GM19372 (cell line): ENCODE measurements around the gene DNAJA3.
A peak's percentile ranks its signal among the peaks of the same experiment; 100 is the strongest.

Source experiments
- ATAC-seq: cut with Tn5 transposase; IDR thresholded peaks from one replicate; pipeline ENCODE4 v1.9.1; 2021; ENCODE audit warnings: mild to moderate bottlenecking, low read depth, moderate library complexity; ENCODE audit not compliant: unreplicated experiment

DNAJA3 gene

DNA sequence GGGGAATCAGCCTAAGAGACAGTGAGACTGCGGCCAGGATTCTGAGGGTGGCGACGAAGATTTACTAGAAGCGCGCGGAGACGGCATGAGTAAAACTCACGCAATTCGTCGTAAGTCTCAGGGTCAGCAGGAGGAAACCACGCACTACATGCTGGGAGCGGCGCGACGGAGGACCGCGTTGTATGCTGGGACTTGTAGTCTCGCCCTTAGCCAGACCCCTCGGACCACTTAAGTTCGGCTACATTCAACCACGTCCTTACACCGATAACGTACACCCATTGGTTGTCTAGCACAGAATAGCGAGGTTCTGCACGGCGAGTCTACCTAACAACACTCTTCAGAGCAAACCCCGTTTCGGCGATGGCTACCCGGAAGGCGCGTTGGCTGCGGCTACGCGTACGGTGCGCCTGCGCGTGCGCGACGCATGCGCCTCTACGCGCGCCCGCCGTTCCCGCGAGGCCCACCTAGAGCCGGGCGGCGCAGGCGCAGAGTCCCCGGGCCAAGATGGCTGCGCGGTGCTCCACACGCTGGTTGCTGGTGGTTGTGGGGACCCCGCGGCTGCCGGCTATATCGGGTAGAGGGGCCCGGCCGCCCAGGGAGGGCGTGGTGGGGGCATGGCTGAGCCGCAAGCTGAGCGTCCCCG is at the start of gene DNAJA3:
TSS of gene DNAJA3 (plus strand) at position 491 of the 643 bp plus-strand sequence. CDS start at position 505, 14 bp downstream.
- ATAC-seq = peak; percentile 89

DNA sequence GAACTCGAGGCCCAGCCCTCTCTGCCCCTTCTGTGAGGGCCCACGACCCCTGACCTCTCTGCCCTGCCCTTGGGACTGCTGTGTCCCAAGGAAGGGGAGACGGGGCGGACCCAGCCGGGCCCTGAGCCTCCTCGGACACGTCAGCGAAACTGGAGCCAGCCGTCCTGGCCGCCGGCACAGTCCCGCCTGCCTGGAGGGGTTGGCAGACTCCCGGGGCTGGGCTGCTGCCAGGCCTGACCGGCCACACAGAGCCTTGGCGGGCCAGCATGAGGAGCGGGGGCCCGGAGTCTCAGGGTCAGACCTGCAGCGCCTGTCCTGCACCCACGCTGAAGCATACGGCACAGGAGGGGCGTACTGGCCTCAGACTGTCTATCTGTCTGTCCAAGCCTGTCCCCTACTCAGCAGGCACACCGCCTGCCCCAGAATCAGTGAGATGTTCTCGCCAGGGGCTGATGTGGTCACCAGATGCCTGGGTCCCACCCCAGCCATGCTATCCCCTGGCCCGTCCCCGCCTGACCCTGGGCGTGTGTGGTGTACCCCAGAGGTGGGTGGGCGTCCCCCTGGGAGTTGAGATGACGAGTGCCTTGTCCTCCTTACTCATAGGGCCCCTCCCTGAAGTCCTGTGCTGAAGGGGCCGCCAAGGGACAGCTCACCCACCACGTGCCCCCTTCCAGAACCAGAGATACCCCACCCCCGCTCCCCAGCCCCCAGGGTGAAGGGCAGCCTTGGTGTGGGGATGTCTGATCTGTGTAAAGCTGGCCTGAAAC is 49.4 kb upstream of the DNAJA3 start:
- ATAC-seq = no peak

GRCh38 chr16:4376893-4377572 is 48.6 kb upstream of the DNAJA3 start:
- ATAC-seq = no peak

GRCh38 chr16:4377573-4378154 is 48.0 kb upstream of the DNAJA3 start:
- no peak for ATAC-seq

DNA sequence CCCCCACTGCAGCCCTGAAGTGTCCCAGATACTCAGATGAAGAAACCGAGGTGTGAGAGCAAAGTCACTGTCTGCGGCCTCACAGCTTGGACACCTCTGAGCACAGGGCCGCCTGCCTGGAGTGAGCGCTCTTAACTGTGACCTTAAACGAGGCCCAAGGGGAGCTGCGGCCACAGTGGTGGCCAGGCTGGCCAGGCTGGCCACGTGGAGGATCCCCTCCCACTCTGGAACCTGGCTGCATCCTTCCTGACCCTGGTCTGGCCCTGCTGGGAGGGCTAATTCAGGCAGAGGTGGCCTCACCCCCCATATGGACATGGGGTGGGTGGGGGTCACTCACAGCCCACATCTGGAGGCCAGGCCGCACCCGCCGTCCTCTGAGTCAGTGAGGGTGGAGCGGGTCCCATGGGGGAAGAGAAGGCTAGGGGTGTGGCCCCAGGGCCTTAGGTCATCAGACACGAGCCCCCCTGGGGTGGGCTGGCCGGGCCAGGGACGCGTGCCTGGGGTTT is 47.5 kb upstream of the DNAJA3 start:
- no peak for ATAC-seq

DNA sequence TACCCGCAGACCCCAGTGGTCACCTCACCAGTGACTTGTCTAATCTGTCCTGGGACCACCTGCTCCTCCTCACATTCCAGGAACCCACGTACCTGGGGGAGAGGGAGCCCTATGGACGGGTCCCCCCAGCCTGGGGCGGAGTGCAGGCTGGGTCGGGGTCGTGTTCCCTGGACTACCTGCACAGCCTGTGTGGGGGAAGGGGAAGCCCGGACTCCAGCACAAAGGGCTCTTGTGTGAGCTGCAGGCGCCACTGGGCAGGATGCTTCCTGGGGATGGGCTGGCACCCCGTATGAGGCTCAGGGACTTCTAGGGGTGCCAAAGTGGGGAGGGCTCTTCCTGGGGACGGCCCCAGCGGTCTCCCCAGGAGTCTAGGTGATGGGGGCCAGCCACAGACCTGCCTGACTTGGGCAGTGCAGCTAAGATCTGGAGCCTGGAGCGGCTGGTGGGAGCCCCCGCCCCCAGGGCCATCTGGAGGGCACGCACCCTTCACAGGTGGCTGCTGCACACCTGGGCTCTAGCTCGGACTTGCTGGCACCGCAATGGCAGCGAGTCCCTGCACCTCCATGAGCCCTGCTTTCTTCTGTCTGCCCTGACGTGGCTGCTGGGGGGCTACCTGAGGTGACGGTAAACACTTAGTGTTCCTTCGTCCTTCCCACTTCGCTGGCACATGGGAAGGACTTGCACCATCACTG is 46.5 kb upstream of the DNAJA3 start:
- ATAC-seq = no peak

- ATAC-seq = no peak
Measured at GRCh38 chr16:4380119-4381063, 45.3 kb upstream of the DNAJA3 start.

GRCh38 chr16:4381072-4381934 is 44.4 kb upstream of the DNAJA3 start:
- ATAC-seq = no peak

GRCh38 chr16:4381935-4382794 is 43.5 kb upstream of the DNAJA3 start:
- ATAC-seq = no peak

GRCh38 chr16:4382795-4383357 is 42.8 kb upstream of the DNAJA3 start:
- ATAC-seq = no peak

DNA sequence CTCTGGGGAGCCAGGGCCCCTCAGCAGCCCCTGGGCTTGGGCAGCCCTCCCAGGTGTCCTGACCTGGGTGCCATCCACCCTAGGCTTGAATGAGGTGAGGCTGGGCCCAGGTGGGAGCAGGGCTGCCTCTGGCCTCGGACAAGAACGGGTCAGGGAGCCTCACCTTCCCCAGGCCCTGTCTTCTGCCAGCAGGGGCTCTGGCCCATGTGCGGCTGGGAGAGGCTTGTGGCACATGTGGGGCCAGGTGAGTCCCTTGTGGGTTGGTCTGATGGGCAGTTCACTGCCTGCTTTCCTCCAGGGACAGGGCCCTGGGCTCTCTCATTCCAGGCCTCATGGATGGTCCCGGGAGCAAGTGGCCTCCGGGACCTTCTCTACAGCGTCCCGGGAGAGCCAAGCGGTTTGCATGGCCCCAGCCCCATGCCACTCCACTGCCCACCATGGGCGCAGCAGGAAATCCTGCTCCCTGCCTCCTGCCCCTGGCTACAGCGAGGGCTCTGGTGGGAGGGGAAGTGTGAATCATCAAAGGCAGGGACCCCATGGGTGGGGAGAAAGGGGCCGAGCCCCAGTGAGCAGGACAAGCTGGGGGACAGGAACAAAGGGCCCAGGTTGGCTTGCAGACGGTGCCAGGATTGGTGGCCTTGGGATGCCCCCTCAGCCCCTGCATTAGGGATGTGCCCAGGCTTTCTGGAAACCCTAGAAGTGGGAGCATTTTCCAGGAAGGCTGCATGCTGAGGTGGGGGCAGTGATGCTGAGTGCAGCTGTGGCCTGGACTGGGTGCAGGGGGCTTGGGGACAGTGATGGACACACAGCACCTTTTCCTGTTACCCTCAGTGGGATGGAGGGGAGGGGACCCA is 41.9 kb upstream of the DNAJA3 start:
- ATAC-seq = no peak

DNA sequence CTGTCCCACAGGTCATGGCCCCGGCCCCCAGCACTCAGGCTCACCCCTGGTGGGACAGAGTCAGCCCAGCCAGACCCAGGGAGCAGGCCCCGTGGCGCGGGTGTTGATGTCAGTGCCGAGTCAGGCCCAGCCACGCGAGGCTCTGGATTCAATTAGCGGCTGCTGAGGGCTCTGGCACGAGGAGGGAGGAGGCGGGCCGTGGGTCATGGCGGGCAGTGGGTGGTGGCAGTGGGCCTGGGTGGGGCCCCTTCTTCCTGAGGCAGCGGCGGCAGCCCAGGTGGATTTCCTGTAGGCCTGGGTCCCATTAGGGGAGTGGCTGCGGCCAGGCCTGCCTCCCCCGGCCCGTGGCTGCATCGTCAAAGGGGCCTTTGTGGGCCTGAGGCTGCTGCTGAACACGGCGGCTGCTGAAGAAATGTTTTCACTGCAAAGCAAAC is 41.1 kb upstream of the DNAJA3 start:
- no peak for ATAC-seq

DNA sequence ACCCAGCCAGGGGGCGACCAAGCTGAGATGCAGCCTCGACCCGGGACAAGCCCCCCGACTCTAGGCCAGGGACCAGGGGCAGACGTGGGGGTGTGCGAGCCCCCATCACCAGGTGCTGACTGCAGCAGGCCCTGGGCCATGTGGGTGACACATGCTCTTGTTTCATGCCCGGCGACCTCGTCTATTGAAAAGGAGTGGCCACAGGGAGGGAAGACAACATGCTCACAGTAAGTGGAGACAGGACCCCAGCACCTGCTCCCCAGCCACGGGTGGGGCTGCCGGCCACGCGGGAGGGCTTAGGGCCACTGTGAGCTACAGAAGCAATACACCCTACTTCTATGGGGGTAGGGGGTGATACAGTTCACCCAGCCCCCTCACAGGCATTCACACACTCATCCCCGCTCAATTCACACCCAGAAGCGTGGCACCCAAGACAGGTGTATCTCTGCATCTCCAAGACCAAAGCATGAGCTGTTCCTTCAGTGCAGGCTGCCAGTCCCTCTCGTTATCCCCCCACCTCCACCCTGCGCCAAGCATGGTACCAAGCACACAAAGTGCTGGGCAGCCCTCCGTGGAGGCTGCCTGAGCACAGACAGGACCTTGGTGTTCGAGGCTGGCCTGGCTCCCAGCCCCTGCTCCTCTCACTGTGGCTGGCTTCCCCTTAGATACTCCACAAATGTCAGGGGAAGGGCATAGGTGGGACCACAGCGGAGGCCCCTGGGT is 40.4 kb upstream of the DNAJA3 start:
- ATAC-seq = no peak

DNA sequence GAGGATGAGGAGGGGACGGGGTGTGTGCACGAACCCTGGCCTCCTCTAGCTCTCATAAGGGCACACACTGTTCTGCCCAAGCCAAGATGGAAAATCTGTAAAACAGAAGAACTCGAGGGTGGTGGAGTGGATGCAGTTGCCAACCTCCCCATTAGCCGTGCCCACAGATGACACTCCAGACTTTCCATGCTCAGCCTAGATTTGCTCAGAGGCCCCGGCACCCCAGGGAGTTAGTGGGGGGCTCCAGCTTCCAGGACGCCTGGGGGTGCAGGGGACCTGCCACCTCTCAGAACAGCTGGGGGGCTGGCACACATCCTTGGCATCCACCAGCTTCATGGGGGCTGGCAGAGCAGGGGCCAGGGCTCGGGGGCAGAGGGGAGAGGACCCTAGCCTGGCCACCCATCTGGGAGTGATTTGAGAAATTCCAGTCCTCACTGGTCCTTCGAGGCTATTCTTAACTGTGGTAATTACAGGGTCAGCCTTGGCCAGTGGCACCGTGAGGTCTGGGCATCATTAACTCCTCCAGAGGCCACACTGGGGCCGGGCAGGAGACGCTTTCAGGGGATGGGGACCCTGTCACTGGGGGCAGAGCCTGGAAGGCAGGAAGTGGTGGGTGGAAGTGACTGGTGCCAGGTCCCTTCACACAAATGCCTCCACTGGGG is 39.7 kb upstream of the DNAJA3 start:
- no peak for ATAC-seq

DNA sequence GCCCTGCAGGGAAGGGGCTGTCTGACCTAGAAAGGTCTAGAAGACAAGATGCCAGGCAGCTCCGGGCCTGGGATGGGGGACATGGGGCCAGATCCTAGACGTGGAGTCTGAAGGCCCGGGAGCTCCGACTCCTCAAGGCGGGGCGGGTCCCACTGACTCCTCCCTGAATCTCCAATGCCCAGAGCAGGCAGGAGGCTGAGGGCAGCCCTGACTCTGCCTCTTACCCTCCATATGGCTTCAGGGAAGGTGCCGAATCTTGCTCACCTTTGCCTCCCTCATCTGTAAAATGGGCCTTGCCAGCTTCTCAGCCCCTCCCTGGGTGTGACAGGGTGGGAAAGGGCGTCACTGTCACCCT is 39.2 kb upstream of the DNAJA3 start:
- ATAC-seq = no peak
